Aorta (tissue), 5 donors: ENCODE data around the gene THADA. TPM values are rescaled to one million over a fixed set of nuclear protein-coding genes. Genes with fewer than 3 reads are reported as not detected.

Source experiments
- ATAC-seq: fragments of 200-7000 bp; cut with Tn5 transposase; one replicate; pipeline ENCODE4 v1.9.1; 2022; ENCODE audit warnings: moderate library complexity; ENCODE audit not compliant: low FRiP score
- DNase-seq, 2 donors: peaks; one replicate each; pipeline ENCODE4 v3.0.0-alpha.2; 2020
- H3K27ac ChIP-seq, 2 donors: one replicate each; pipeline ENCODE4 v1.5.1; 2013; ENCODE audit warnings: low read length in 2 of 2, mild to moderate bottlenecking in 2 of 2, moderate library complexity in 2 of 2, control low read depth in 1 of 2, inconsistent platforms in 1 of 2, low read depth in 1 of 2
- H3K27me3 ChIP-seq, 2 donors: one replicate each; pipeline ENCODE4 v1.6.1; 2013; ENCODE audit warnings: control low read depth in 1 of 2, low read length in 1 of 2, mild to moderate bottlenecking in 1 of 2, moderate library complexity in 1 of 2; ENCODE audit not compliant: insufficient read depth in 2 of 2, control insufficient read depth in 1 of 2
- H3K36me3 ChIP-seq, 2 donors: one replicate each; pipeline ENCODE4 v1.6.1; 2013; ENCODE audit warnings: control low read depth in 1 of 2, low read length in 1 of 2, mild to moderate bottlenecking in 1 of 2; ENCODE audit not compliant: insufficient read depth in 2 of 2, control insufficient read depth in 1 of 2
- H3K4me1 ChIP-seq, 2 donors: one replicate each; pipeline ENCODE4 v1.6.1; 2013; ENCODE audit warnings: low read length in 2 of 2, control low read depth in 1 of 2, mild to moderate bottlenecking in 1 of 2, moderate library complexity in 1 of 2; ENCODE audit not compliant: insufficient read depth in 2 of 2, control insufficient read depth in 1 of 2
- H3K4me3 ChIP-seq, 2 donors: one replicate each; pipeline ENCODE4 v1.5.1; 2013; ENCODE audit warnings: low read length in 2 of 2, control low read depth in 1 of 2, mild to moderate bottlenecking in 1 of 2
- H3K9me3 ChIP-seq: one replicate; pipeline ENCODE4 v1.6.1; 2013; ENCODE audit warnings: mild to moderate bottlenecking, low read length; ENCODE audit not compliant: control insufficient read depth
- WGBS, 2 donors: extraction: QIAGEN DNeasy Blood & Tissue Kit; methylation state at CpG; one replicate each; pipeline ENCODE4 v1.1.7; 2013; 5-methylcytosine and 5-hydroxymethylcytosine counted together
- intact Hi-C, 2 donors: fragments of 100-400 bp; cut with DNase I; formaldehyde crosslinking; loops; one replicate each; pipeline versions ENCODE4 v1.14.2 to v1.15.0; 2022
- polyA plus RNA-seq, 2 donors: library from polyadenylated mRNA; stranded (reverse); fragments of 200-250 nt; gene quantifications; one replicate each; pipeline ENCODE4 v1.2.3, GENCODE V29; 2013
- total RNA-seq, 2 donors: library from RNA; stranded (reverse); fragmentation: NEBNext Ultra II Directional; extraction: Animal tissue kit (Norgen Biotek cat#: 25700); gene quantifications; one replicate each; pipeline ENCODE4 v1.2.1, GENCODE V29; 2021
- donor health status: healthy with polysubstance abuse.
- donor health status: Bipolar disorder and iron deficiency.
- donor health status: DM: no; HTN: no; CAD: no.
- donor health status: DM: no; HTN: no; CAD: no.
- donor health status: DM: yes; HTN: yes; CAD: no.

THADA gene
- total and polyA plus RNA-seq, 4 donors, result 12.4 to 38.5 (median 25.0) TPM

GRCh38 chr2:43328832-43329231 is 267.0 kb downstream of the THADA start:
- ATAC-seq (no peak), DNase-seq (no peak)
- Histone ChIP-seq H3K27ac (peak overlapping the region; percentile 45 to 60), H3K4me1 (peaks cover 9 to 10% of the 10 kb centered on the region in 2 donors), H3K27me3 (no peaks in the 10 kb centered on the region), H3K4me3 (no peak overlapping the region), H3K36me3 (no peaks in the 10 kb centered on the region), H3K9me3 (no peaks in the 10 kb centered on the region)
- 32 to 40% methylated on average over 3 of the region's 3 CpGs for WGBS, 2 donors
- intact Hi-C loops, result no loop called here

DNA sequence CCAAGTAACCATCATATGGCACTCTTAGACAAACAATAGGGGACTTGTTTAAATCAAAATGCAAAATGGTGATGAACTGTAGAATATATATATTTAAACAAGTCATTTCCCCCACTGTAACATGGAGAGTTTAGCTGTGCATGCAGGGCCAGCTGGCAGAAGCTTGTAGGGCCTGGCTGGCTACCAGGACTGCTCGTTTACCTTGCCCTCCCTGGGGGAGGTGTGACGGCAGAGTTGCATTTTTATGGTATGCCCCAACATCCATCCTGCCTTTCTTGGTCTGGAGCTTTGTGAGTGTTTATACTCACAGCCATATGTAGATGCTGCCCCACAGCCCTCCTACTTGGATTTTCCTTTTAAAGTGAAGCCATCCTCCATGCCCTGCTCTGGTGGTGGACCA is 267.7 kb downstream of the THADA start:
- 13 to 15% methylated on average over 2 of the region's 2 CpGs for WGBS, 2 donors
- Histone ChIP-seq H3K4me3 (no peak overlapping the region), H3K36me3 (no peaks in the 10 kb centered on the region), H3K27me3 (no peaks in the 10 kb centered on the region), H3K27ac (peak overlapping the region; percentile 45 to 60), H3K4me1 (peaks cover 12 to 13% of the 10 kb centered on the region in 2 donors), H3K9me3 (no peaks in the 10 kb centered on the region)
- intact Hi-C loops, result no loop called here
- DNase-seq, result no peak
- ATAC-seq, result no peak

- intact Hi-C loops, result no loop called here
- WGBS, 2 donors, result 85 to 86% methylated on average over 1 of the region's 1 CpG
- Histone ChIP-seq H3K4me1 (peaks cover 12 to 13% of the 10 kb centered on the region in 2 donors), H3K4me3 (no peak overlapping the region), H3K27me3 (no peaks in the 10 kb centered on the region), H3K9me3 (no peaks in the 10 kb centered on the region), H3K27ac (peak overlapping the region in 1 of 2 donors; percentile 34), H3K36me3 (no peaks in the 10 kb centered on the region)
- no peak for ATAC-seq
- DNase-seq, result no peak
Measured at GRCh38 chr2:43327119-43327518, 268.7 kb downstream of the THADA start.

DNA sequence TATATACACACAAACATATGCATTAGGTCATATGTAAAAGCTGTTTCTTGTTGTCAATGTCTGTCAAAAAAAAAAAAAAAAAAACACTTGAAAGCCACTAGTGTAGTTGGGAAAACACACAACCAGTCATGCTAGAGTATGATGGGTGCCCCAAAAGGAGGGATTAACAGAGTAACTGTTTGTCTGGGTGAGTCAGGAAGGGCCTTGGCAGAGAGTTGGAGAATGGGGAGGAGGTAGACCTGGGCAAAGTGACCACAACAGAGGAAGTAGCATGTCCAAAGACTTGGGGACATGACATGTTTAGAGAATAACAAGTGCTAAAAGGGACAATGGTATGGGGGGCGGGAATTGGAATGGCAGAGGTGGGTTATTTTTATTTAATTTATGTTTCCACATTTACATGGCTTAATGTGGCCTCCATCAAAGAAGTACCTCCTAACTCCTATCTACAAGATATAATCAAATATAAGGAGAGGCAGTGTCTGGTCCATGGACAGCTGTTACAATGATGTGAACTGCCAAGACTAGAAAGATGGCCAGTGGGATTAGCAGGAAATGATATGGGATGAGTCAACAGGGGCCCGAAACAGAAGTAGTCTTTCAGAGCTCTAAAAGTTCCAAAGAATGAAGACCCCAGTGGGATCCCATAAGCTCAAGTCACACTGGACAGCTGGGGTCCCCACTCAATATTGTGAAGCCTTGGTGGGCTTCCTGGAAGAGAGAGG is 269.6 kb downstream of the THADA start:
- intact Hi-C loops, result no loop called here
- H3K36me3 ChIP-seq, result peaks cover 0 to 2% of the 10 kb centered on the region in 2 donors
- H3K9me3 ChIP-seq, result no peaks in the 10 kb centered on the region
- no peak overlapping the region for H3K4me3 ChIP-seq
- peaks cover 12 to 13% of the 10 kb centered on the region in 2 donors for H3K4me1 ChIP-seq
- ATAC-seq, result no peak
- WGBS, 2 donors, result 96 to 97% methylated on average over 2 of the region's 2 CpGs
- peak overlapping the region; percentile 50 to 53 for H3K27ac ChIP-seq
- H3K27me3 ChIP-seq, result no peaks in the 10 kb centered on the region
- DNase-seq, result no peak

- Histone ChIP-seq H3K4me1 (peaks cover 12 to 13% of the 10 kb centered on the region in 2 donors), H3K36me3 (peaks cover 0 to 2% of the 10 kb centered on the region in 2 donors), H3K9me3 (no peaks in the 10 kb centered on the region), H3K27me3 (no peaks in the 10 kb centered on the region), H3K4me3 (no peak overlapping the region), H3K27ac (peak overlapping the region; percentile 74 to 81)
- ATAC-seq, result peak; percentile 57
- 3 to 6% methylated on average over 2 of the region's 2 CpGs for WGBS, 2 donors
- DNase-seq, result peak in 1 of 2 donors; percentile 66
- intact Hi-C loops, result no loop called here
Measured at GRCh38 chr2:43325107-43325811, 270.6 kb downstream of the THADA start.

- 2 to 10% methylated on average over 8 of the region's 8 CpGs for WGBS, 2 donors
- Histone ChIP-seq H3K4me3 (no peak overlapping the region), H3K27ac (peak overlapping the region; percentile 74 to 81), H3K9me3 (no peaks in the 10 kb centered on the region), H3K36me3 (peaks cover 0 to 2% of the 10 kb centered on the region in 2 donors), H3K27me3 (no peaks in the 10 kb centered on the region), H3K4me1 (peaks cover 13% of the 10 kb centered on the region in 2 donors)
- intact Hi-C loops, result no loop called here
- ATAC-seq (peak; percentile 91), DNase-seq (peak in 1 of 2 donors; percentile 80)
Measured at GRCh38 chr2:43324259-43325106, 271.4 kb downstream of the THADA start.

DNA sequence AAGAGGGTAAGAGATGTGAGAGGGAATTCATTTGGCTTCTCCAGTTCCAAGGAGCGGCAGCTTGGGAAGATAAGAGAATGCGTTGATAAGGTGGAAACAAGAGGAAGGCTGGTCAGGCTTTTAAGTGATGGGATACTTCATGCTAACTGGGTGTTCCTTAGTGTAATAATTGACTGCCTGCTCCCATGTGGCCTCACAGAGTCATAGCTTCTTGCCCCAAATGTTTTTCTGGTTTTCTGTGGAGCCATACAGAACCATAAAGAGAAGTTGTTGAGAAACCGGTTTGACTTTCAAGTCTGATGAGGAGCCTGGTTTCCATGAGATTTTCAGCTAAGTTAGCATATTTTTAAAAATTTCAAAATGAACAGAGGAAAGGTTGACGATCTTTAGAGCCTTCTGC is 272.0 kb downstream of the THADA start:
- 67 to 73% methylated on average over 4 of the region's 4 CpGs for WGBS, 2 donors
- intact Hi-C loops, result no loop called here
- no peaks in the 10 kb centered on the region for H3K9me3 ChIP-seq

DNA sequence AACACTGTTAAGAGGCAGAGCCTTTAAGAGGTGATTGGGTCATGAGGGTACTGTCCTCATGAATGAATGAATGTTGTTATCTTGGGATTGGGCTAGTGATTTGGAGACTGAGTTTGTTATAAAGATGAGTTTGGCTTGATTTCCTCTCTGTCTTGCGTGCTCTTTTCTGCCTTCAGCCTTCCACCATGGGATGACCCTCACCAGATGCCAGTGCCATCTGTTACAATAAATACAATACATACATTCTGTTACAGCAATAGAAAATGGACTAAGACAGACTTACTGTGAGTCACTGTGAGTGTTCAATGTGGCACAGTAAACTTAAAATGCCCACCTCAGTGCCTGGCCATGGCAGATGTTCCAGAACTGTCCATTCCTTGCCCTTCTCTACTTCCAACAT is 274.4 kb downstream of the THADA start:
- ATAC-seq (no peak), DNase-seq (no peak)
- 96 to 98% methylated on average over 1 of the region's 1 CpG for WGBS, 2 donors
- Histone ChIP-seq H3K4me1 (peaks cover 9 to 13% of the 10 kb centered on the region in 2 donors), H3K36me3 (peaks cover 0 to 2% of the 10 kb centered on the region in 2 donors), H3K4me3 (no peak overlapping the region), H3K9me3 (no peaks in the 10 kb centered on the region), H3K27ac (no peak overlapping the region), H3K27me3 (no peaks in the 10 kb centered on the region)
- intact Hi-C loops, result no loop called here

More for the DNA sequence above, 272.0 kb downstream of the THADA start:
- Histone ChIP-seq H3K27me3 (no peaks in the 10 kb centered on the region), H3K4me3 (no peak overlapping the region), H3K27ac (peak overlapping the region; percentile 74 to 81), H3K36me3 (peaks cover 0 to 2% of the 10 kb centered on the region in 2 donors), H3K4me1 (peaks cover 13 to 18% of the 10 kb centered on the region in 2 donors)
- DNase-seq (no peak), ATAC-seq (peak; percentile 62)
